Right forelimb (tissue), 1 donor: ENCODE measurements around the gene MBTD1.

Experiments used
- DNase-seq: peaks from one replicate; pipeline ENCODE4 v3.0.0-alpha.2; 2018

Gene MBTD1

GRCh38 chr17:51142597-51142996 lies 117.3 kb downstream of the MBTD1 start:
- DNase-seq: no peak

GRCh38 chr17:51135956-51136355 lies 123.9 kb downstream of the MBTD1 start:
- DNase-seq: no peak

- no peak for DNase-seq
Observed at GRCh38 chr17:51133365-51133764, 126.5 kb downstream of the MBTD1 start.

- DNase-seq: no peak
Observed at GRCh38 chr17:51132964-51133319, 126.9 kb downstream of the MBTD1 start.

- DNase-seq: no peak
Observed at GRCh38 chr17:51128076-51128475, 131.8 kb downstream of the MBTD1 start.
